GM19467 (cell line): ENCODE measurements around the gene SMCO2.

Source experiments
- ATAC-seq: cut with Tn5 transposase; IDR thresholded peaks from one replicate; pipeline ENCODE4 v1.9.1; 2021; ENCODE audit warnings: mild to moderate bottlenecking, moderate library complexity; ENCODE audit not compliant: unreplicated experiment

SMCO2 gene

DNA sequence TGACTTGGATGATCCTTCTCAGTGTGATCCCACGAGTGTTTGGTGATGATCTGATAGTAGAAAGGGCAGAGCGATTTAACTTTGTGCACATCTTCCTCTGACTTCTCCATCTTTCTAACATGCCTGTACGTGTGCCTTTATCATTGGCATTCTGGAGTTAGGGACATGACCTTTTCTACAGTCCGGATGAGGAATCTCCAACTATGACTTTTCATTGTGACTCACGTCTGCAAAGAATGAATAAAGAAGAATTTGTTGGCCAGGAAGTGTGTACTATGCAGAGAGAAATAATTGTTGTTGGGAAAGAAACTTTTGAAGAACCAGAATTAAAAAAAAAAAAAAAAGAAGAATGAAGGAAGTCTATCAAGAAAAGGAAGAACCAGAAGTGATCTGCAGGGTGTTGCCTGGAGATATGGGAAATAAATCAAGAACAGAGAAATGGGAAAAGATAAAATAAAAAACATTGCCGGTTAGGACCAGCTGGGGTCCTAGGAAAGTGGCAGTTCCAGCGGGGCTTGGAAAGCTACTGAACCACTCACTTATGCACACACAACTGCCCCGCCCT lies 102.8 kb downstream of the SMCO2 start:
- ATAC-seq: no peak

DNA sequence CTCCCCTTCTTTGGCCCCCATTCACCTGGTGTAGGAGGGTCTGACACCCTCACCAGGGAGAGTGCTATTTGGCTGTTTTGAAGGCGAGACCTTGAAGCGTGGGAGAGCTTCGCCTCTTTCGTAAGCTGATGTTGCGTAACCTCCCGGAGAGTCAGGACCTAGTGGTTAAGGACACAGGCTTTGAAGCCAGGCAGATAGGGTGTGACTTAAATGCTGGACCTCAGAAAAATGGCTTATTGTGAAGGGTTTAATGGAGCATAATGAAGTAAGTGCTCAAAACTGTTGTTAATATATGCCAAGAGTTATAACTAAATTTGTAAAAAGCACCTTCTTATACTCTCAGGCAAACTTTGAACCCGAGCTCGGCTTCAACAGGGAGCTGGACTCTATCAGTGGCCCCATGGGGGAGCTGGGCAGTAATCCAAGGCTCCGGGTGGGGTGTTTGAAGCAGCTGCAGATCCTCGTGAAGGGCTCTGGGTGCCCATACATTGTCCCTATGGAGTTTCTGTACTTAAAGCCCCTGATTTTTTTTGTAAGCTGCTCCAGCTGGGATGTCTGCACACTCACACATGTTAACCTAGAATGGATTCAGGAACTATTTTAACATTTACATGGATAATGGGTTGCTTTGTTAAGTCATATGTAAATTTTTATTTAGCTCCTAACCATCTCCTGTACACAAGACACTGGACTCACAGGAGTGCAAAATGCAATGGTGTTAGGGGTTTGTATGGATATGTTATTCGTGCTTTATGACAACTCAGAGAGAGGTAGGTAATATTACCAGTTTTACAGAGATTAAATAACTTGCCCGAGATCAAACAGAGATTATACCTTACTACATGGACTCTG lies 103.5 kb downstream of the SMCO2 start:
- ATAC-seq: no peak

DNA sequence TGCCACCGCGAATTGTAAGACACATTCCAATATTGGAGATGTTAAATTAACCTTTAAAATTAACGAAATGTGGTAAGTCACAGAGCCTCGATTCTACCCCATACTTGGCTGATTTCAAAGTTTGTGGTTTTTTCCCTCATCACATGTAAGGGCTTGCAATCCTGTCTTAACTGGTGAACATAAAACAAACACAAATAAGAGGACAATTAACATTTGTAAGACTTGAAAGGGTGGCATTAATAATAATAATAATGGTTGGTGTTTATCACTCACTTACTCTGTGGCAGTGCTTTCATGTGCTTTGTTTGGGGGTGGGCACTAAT lies 104.1 kb downstream of the SMCO2 start:
- no peak for ATAC-seq

DNA sequence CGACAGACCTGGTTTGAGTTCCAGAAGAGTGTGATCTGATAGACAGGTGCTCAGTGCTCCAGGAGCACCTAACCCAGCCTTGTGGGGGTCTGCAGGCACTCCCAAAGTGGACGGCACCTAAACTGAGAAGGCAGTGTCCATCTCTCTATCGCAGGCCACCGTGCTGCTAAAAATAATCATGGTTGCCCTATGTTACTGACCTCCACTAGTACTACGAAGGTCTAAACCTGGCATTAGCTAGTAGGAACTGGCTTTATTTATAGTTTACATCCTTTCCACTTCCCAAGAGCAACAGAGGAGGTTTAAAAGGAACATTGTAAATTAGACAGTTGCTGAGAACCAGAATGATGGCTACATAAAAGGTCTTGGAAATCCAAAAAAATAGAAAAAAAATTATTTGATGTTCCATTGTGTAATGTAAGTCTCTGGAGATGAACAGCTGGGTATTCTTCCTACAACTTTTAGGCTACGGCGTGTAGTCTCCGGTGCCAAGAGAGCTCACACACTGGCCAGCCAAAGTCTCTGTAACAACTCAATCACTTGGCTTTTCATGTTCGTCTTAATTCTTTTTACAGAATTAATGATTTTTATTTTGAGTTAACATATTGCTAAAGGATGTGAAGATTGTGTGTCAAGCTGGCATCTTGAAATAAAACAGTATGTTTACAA lies 104.8 kb downstream of the SMCO2 start:
- no peak for ATAC-seq
